ENCODE measurements around the gene NOD1.

DNA sequence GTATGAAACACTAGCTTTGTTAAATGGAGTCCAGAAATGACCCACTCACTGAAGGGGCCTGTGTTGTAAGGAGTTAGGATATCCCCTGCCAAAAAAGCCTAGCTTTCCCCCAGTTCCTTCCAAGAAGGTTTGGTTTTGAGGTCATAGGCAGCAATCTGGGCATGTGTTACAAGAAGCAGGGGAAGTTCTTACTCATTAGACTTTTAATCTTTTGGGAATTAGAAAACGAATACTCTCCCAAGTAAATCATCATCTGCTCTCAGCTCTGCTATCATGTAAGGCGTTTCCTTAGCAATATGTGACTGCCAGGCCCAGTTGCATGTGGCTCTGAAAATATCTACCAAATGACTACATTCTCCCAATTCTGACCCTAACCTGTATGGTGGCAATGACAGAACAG lies 3.7 kb downstream of the NOD1 start:
- TF ChIP-seq, protein P1, sequence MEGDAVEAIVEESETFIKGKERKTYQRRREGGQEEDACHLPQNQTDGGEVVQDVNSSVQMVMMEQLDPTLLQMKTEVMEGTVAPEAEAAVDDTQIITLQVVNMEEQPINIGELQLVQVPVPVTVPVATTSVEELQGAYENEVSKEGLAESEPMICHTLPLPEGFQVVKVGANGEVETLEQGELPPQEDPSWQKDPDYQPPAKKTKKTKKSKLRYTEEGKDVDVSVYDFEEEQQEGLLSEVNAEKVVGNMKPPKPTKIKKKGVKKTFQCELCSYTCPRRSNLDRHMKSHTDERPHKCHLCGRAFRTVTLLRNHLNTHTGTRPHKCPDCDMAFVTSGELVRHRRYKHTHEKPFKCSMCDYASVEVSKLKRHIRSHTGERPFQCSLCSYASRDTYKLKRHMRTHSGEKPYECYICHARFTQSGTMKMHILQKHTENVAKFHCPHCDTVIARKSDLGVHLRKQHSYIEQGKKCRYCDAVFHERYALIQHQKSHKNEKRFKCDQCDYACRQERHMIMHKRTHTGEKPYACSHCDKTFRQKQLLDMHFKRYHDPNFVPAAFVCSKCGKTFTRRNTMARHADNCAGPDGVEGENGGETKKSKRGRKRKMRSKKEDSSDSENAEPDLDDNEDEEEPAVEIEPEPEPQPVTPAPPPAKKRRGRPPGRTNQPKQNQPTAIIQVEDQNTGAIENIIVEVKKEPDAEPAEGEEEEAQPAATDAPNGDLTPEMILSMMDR (conservative IDR thresholded peaks at IDR 0.05), result no peak
- TF ChIP-seq ZFX (IDR thresholded peaks at IDR 0.05), result no peak
